ENCODE data around the gene ZNF622.

The ZNF622 gene

GRCh38 chr5:16465544-16466432 lies at the start of gene ZNF622:
TSS of gene ZNF622 (minus strand) at chr5:16465800. CDS start at chr5:16465665, 135 bp downstream.
- no peak within 1 kb of the TSS for H2AFZ ChIP-seq (ENCODE audit: low read length)
- H3K4me2 ChIP-seq (ENCODE audit: low read length), result peak within 1 kb of the TSS; percentile 87
- no peak for TF ChIP-seq EZH2 (IDR thresholded peaks at IDR 0.05; ENCODE audit: borderline replicate concordance, low read length)
- no peak for TF ChIP-seq CTCF (IDR thresholded peaks at IDR 0.05; ENCODE audit: low read length)
- peaks cover 20% of the 10 kb centered on the region for H3K79me2 ChIP-seq (ENCODE audit: insufficient read depth, low read length)
- H3K9ac ChIP-seq (ENCODE audit: low read length), result peak within 1 kb of the TSS; percentile 90
- H3K27ac ChIP-seq (ENCODE audit: low read depth, low read length, poor library complexity, severe bottlenecking), result peak within 1 kb of the TSS; percentile 15
- no peaks in the 10 kb centered on the region for H3K9me2 ChIP-seq (ENCODE audit: low read depth, low read length)
- no peaks in the 10 kb centered on the region for H3K9me3 ChIP-seq (ENCODE audit: low read length)
- H3K4me3 ChIP-seq (ENCODE audit: low read depth, low read length, poor library complexity, severe bottlenecking), result peak within 1 kb of the TSS; percentile 97
- H3K36me3 ChIP-seq (ENCODE audit: insufficient read depth, low read length), result peaks cover 31% of the 10 kb centered on the region
- peaks cover 37% of the 10 kb centered on the region for H3K4me1 ChIP-seq (ENCODE audit: insufficient read depth, low read length, severe bottlenecking)
- H4K20me1 ChIP-seq (ENCODE audit: insufficient read depth, low read length), result no peaks in the 10 kb centered on the region
- H3F3A ChIP-seq (ENCODE audit: insufficient read depth, low read length), result no peaks in the 10 kb centered on the region
- H3K27me3 ChIP-seq (ENCODE audit: insufficient read depth, low read length), result no peaks in the 10 kb centered on the region

- Histone ChIP-seq H3K4me3 (ENCODE audit: low read depth, low read length, poor library complexity, severe bottlenecking) (no peak overlapping the region), H3K9me3 (ENCODE audit: low read length) (no peaks in the 10 kb centered on the region), H2AFZ (ENCODE audit: low read length) (no peak overlapping the region), H3K4me1 (ENCODE audit: insufficient read depth, low read length, severe bottlenecking) (no peaks in the 10 kb centered on the region), H3K4me2 (ENCODE audit: low read length) (no peak overlapping the region), H4K20me1 (ENCODE audit: insufficient read depth, low read length) (no peaks in the 10 kb centered on the region), H3K27me3 (ENCODE audit: insufficient read depth, low read length) (no peaks in the 10 kb centered on the region), H3K36me3 (ENCODE audit: insufficient read depth, low read length) (no peaks in the 10 kb centered on the region), H3K9me2 (ENCODE audit: low read depth, low read length) (no peaks in the 10 kb centered on the region), H3K79me2 (ENCODE audit: insufficient read depth, low read length) (no peaks in the 10 kb centered on the region), H3F3A (ENCODE audit: insufficient read depth, low read length) (no peaks in the 10 kb centered on the region), H3K9ac (ENCODE audit: low read length) (no peak overlapping the region), H3K27ac (ENCODE audit: low read depth, low read length, poor library complexity, severe bottlenecking) (no peak overlapping the region)
- TF ChIP-seq EZH2 (IDR thresholded peaks at IDR 0.05; ENCODE audit: borderline replicate concordance, low read length), result no peak
- TF ChIP-seq CTCF (IDR thresholded peaks at IDR 0.05; ENCODE audit: low read length), result no peak
Observed at GRCh38 chr5:16510098-16510497, 44.5 kb upstream of the ZNF622 start.

- Histone ChIP-seq H3K79me2 (ENCODE audit: insufficient read depth, low read length) (no peaks in the 10 kb centered on the region), H3K9ac (ENCODE audit: low read length) (no peak overlapping the region), H3K27ac (ENCODE audit: low read depth, low read length, poor library complexity, severe bottlenecking) (no peak overlapping the region), H3K4me3 (ENCODE audit: low read depth, low read length, poor library complexity, severe bottlenecking) (no peak overlapping the region), H3K27me3 (ENCODE audit: insufficient read depth, low read length) (no peaks in the 10 kb centered on the region), H3K36me3 (ENCODE audit: insufficient read depth, low read length) (no peaks in the 10 kb centered on the region), H3F3A (ENCODE audit: insufficient read depth, low read length) (no peaks in the 10 kb centered on the region), H3K4me1 (ENCODE audit: insufficient read depth, low read length, severe bottlenecking) (no peaks in the 10 kb centered on the region), H3K4me2 (ENCODE audit: low read length) (no peak overlapping the region), H2AFZ (ENCODE audit: low read length) (no peak overlapping the region), H3K9me2 (ENCODE audit: low read depth, low read length) (no peaks in the 10 kb centered on the region), H4K20me1 (ENCODE audit: insufficient read depth, low read length) (no peaks in the 10 kb centered on the region), H3K9me3 (ENCODE audit: low read length) (no peaks in the 10 kb centered on the region)
- TF ChIP-seq CTCF (IDR thresholded peaks at IDR 0.05; ENCODE audit: low read length), result no peak
- TF ChIP-seq EZH2 (IDR thresholded peaks at IDR 0.05; ENCODE audit: borderline replicate concordance, low read length), result no peak
Observed at GRCh38 chr5:16508730-16509531, 43.3 kb upstream of the ZNF622 start.
